ENCODE data around the gene SLC25A15. TPM values are rescaled to one million over a fixed set of nuclear protein-coding genes. Genes with fewer than 3 reads are reported as not detected.
A peak's percentile ranks its signal among the peaks of the same experiment; 100 is the strongest.

SLC25A15 gene
- polyA plus RNA-seq (2012; ENCODE audit: insufficient read depth, insufficient read length, low read depth) = 16.2 TPM

DNA sequence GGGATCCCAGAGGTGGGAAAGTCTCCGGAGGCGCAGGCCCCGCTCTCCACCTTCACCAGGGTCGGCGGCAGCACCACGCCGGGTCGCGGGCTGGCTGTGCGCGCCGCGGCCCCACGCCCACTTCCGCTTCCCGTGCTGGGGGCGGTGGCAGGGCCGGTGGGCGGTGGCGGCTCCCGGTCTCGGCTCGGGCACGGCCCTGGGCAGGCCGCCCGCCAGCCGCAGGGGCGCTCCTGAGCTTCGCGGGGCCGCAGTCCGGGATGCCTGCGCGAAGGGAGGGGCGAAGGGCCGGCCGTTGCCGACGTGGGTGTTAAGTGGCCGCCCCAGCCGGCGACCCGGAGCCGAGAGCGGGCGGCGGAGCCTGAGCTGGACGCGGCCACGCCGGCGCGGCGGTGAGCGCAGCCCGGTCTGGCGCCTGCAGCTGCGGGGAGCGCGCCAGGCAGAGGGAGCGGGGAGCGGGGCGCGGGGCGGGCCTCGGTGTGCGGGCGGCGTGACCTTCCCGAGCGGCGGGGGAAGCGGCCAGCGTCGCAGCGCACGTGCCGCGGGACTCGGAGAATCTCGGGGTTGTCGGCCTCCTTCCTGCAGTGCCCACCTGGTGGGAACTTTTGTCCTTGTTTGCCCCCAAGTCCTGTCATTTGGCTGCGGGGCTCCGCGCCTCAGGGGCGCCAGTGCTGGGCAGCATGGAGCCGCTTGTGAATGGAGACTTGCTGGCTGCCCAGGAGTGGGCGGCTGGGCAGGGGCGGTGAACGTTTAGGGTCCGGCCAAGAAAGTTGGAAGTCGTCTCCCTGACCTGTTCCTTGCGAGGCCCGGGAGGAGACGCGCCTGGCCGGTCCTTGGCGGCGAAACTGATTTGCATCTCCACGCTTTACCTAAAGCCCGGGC is at the start of gene SLC25A15:
SLC25A15 (plus strand) TSS at position 337 of the 879 bp plus-strand sequence. CDS start 3,616 bp downstream, outside the sequence.
- TF ChIP-seq, protein P1, sequence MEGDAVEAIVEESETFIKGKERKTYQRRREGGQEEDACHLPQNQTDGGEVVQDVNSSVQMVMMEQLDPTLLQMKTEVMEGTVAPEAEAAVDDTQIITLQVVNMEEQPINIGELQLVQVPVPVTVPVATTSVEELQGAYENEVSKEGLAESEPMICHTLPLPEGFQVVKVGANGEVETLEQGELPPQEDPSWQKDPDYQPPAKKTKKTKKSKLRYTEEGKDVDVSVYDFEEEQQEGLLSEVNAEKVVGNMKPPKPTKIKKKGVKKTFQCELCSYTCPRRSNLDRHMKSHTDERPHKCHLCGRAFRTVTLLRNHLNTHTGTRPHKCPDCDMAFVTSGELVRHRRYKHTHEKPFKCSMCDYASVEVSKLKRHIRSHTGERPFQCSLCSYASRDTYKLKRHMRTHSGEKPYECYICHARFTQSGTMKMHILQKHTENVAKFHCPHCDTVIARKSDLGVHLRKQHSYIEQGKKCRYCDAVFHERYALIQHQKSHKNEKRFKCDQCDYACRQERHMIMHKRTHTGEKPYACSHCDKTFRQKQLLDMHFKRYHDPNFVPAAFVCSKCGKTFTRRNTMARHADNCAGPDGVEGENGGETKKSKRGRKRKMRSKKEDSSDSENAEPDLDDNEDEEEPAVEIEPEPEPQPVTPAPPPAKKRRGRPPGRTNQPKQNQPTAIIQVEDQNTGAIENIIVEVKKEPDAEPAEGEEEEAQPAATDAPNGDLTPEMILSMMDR (IDR thresholded peaks at IDR 0.05; ENCODE audit: low read depth, low read length) = no peak
- peak within 1 kb of the TSS; percentile 84 for H3K4me3 ChIP-seq (ENCODE audit: low read depth, low read length)
- peak; percentile 90 for DNase-seq
- H3K36me3 ChIP-seq = peaks cover 6% of the 10 kb centered on the region; the same call in 1 of the 2 replicates
- H3K27me3 ChIP-seq = no peaks in the 10 kb centered on the region
- no peaks in the 10 kb centered on the region for H3K4me1 ChIP-seq
- no peaks in the 10 kb centered on the region for H3K9me3 ChIP-seq

DNA sequence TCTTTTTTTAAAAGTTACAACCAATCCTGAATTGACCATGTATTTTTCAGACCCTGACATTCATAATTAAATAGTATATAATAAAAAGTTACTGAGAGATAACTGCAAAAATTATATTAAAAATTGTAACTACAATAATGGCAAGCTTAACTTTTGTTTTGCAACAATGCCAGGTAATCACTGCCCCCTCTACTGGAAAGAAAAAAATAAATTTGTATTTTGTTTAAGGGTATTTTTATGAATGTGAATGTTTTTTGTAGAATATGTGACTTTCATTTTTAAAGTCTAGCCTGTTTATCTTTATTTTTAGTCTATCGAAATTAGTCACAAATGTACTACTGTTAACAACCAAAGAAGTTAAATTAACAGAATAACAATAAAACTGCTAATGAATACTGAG is 40.1 kb upstream of the SLC25A15 start:
- no peak for DNase-seq
- no peaks in the 10 kb centered on the region for H3K27me3 ChIP-seq
- H3K4me1 ChIP-seq = no peaks in the 10 kb centered on the region
- H3K36me3 ChIP-seq = peaks cover 6% of the 10 kb centered on the region
- TF ChIP-seq, protein P1 (IDR thresholded peaks at IDR 0.05; ENCODE audit: low read depth, low read length) = peak; percentile 1; the same call in 1 of the 2 replicates
- no peak overlapping the region for H3K4me3 ChIP-seq (ENCODE audit: low read depth, low read length)
- H3K9me3 ChIP-seq = no peaks in the 10 kb centered on the region

DNA sequence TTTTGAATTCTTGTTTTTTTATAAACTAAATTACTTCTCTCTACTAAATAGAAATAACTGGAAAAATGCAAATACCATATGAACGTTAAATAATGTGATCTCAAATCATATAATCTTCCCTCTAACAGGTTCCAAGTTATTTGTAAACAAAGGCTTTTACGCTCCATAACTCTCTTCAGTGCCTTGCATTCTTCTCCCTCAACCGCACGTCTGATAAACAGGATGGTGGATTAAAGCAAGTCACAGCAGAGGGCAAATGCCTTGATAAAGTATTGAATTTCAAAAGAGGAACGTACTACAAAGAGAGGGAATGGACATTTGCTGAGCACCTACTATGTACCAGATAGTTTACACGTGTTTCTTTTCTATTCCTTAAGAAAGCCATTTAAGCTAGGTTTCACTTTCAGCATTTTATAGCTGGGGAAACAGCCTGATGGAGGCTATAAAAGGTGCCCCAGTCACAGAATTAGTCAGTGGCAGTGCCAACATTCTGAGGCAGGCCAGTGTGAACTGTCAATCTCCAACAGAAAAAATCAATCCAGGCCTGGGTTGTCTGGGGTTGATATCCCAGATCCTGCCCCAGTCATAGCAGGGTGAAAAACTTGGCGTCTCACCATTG is 34.2 kb upstream of the SLC25A15 start:
- H3K36me3 ChIP-seq = peaks cover 6% of the 10 kb centered on the region

DNA sequence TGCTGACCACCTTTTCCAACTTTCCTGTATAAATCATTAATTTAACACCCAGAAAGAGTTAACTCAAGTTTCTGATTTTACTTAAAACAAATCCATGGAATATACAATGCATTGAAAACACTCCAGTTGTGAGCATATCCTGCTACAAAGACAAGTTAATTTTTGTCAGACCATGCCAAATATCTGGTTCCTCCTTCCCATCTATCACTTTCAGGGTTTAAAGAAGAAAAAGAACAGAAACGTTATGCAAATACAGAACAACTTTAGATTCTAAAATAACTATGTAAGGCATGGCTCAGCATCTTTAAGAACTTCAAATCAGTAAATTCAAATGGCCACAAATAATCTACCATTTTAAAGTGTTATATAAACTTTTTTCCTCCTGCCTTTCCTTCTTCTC is 33.4 kb upstream of the SLC25A15 start:
- no peaks in the 10 kb centered on the region for H3K4me1 ChIP-seq
- no peaks in the 10 kb centered on the region for H3K9me3 ChIP-seq
- TF ChIP-seq, protein P1 (IDR thresholded peaks at IDR 0.05; ENCODE audit: low read depth, low read length) = no peak
- H3K27me3 ChIP-seq = no peaks in the 10 kb centered on the region
- DNase-seq = no peak
- H3K36me3 ChIP-seq = peaks cover 6% of the 10 kb centered on the region
- no peak overlapping the region for H3K4me3 ChIP-seq (ENCODE audit: low read depth, low read length)

More for the DNA sequence above, 34.2 kb upstream of the SLC25A15 start:
- TF ChIP-seq, protein P1 (IDR thresholded peaks at IDR 0.05; ENCODE audit: low read depth, low read length) = no peak
- Histone ChIP-seq H3K4me1 (no peaks in the 10 kb centered on the region), H3K27me3 (no peaks in the 10 kb centered on the region), H3K4me3 (ENCODE audit: low read depth, low read length) (no peak overlapping the region), H3K9me3 (no peaks in the 10 kb centered on the region)
- DNase-seq = no peak

DNA sequence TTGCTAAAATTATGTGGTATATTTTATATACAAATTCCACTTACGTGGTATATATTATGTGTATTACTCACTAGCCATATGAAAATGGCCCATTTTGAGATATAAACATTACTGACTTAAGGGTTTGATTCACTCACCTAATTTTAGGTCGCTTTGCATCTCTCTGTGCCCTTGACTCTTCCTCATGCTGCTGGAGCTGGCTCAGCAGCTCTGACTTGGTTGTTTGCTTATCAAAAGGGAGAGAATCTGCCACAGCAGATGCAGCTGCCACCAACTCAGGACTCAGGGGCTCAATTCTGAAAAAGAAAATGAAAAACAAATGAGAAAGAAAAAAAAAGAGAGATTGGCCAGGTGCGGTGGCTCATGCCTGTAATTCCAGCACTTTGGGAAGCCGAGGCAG is 30.6 kb upstream of the SLC25A15 start:
- Histone ChIP-seq H3K36me3 (peaks cover 4% of the 10 kb centered on the region), H3K27me3 (no peaks in the 10 kb centered on the region), H3K4me3 (ENCODE audit: low read depth, low read length) (no peak overlapping the region), H3K4me1 (no peaks in the 10 kb centered on the region), H3K9me3 (no peaks in the 10 kb centered on the region)
- TF ChIP-seq, protein P1 (IDR thresholded peaks at IDR 0.05; ENCODE audit: low read depth, low read length) = no peak
- no peak for DNase-seq

Measured in BE2C (cell line).